Measurements from ENCODE around the gene INTS14.

DNA sequence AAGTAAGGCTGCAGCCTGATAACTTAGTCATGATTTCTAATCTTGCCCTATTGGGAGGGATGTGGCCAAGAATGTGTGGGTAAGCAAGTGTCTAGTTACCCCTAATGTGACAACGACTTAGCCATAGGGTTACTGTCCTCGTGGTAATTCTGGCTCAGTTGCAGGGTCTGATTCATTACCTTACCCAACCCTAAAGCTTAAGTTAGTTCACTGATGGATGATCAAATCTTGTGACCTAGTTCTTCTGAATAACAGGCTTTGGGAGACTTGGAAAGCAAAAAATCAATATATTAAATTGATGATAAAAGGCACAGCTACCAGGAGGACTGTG, 1.6 kb upstream of the INTS14 start:
- TF ChIP-seq, protein P1, sequence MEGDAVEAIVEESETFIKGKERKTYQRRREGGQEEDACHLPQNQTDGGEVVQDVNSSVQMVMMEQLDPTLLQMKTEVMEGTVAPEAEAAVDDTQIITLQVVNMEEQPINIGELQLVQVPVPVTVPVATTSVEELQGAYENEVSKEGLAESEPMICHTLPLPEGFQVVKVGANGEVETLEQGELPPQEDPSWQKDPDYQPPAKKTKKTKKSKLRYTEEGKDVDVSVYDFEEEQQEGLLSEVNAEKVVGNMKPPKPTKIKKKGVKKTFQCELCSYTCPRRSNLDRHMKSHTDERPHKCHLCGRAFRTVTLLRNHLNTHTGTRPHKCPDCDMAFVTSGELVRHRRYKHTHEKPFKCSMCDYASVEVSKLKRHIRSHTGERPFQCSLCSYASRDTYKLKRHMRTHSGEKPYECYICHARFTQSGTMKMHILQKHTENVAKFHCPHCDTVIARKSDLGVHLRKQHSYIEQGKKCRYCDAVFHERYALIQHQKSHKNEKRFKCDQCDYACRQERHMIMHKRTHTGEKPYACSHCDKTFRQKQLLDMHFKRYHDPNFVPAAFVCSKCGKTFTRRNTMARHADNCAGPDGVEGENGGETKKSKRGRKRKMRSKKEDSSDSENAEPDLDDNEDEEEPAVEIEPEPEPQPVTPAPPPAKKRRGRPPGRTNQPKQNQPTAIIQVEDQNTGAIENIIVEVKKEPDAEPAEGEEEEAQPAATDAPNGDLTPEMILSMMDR (IDR thresholded peaks at IDR 0.05), result no peak
- TF ChIP-seq POLR2A (IDR thresholded peaks at IDR 0.05), result no peak

All from heart left ventricle (tissue), 13 donors.